Measurements from ENCODE around the gene RXFP2.

DNA sequence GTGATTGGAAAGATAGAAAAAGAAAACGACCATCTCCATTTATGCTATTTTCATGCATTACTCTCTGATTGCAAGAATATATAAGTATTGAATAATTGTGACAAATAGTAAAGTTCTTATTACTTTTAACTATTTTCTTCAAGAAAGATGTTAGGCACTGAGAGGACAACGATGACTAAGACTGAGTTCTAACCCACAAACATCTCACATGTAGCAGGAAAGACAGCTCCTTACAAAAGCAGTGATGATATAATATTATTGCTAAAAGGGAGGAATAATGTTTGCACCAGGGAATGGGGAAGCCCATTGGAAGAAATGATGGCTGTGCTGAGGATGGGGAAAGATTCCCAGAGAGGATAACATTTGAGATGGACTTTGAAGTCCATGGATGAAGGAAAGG is 22.6 kb downstream of the RXFP2 start:
- TF ChIP-seq ZNF70 (CRISPR knock-in tag; IDR thresholded peaks at IDR 0.05) = no peak
- TF ChIP-seq, protein P1, sequence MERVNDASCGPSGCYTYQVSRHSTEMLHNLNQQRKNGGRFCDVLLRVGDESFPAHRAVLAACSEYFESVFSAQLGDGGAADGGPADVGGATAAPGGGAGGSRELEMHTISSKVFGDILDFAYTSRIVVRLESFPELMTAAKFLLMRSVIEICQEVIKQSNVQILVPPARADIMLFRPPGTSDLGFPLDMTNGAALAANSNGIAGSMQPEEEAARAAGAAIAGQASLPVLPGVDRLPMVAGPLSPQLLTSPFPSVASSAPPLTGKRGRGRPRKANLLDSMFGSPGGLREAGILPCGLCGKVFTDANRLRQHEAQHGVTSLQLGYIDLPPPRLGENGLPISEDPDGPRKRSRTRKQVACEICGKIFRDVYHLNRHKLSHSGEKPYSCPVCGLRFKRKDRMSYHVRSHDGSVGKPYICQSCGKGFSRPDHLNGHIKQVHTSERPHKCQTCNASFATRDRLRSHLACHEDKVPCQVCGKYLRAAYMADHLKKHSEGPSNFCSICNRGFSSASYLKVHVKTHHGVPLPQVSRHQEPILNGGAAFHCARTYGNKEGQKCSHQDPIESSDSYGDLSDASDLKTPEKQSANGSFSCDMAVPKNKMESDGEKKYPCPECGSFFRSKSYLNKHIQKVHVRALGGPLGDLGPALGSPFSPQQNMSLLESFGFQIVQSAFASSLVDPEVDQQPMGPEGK (CRISPR knock-in tag; IDR thresholded peaks at IDR 0.05; ENCODE audit: borderline replicate concordance) = no peak
- no peak for TF ChIP-seq CSDC2 (CRISPR knock-in tag; IDR thresholded peaks at IDR 0.05)
- TF ChIP-seq RARB (CRISPR knock-in tag; IDR thresholded peaks at IDR 0.05) = no peak
- TF ChIP-seq TOX (CRISPR knock-in tag; IDR thresholded peaks at IDR 0.05; ENCODE audit: borderline replicate concordance) = no peak
- TF ChIP-seq ARNTL (CRISPR knock-in tag; IDR thresholded peaks at IDR 0.05; ENCODE audit: borderline replicate concordance, low read depth) = no peak
- TF ChIP-seq TCF4 (CRISPR knock-in tag; IDR thresholded peaks at IDR 0.05; ENCODE audit: borderline replicate concordance) = no peak
- no peak for TF ChIP-seq BACH2 (CRISPR knock-in tag; IDR thresholded peaks at IDR 0.05; ENCODE audit: borderline replicate concordance)
- no peak for TF ChIP-seq ZNF565 (CRISPR knock-in tag; conservative IDR thresholded peaks at IDR 0.05; ENCODE audit: low read depth)
- no peak for TF ChIP-seq CSRNP3 (CRISPR knock-in tag; IDR thresholded peaks at IDR 0.05)
- TF ChIP-seq ZC3H10 (CRISPR knock-in tag; IDR thresholded peaks at IDR 0.05) = no peak
- TF ChIP-seq, protein P2, sequence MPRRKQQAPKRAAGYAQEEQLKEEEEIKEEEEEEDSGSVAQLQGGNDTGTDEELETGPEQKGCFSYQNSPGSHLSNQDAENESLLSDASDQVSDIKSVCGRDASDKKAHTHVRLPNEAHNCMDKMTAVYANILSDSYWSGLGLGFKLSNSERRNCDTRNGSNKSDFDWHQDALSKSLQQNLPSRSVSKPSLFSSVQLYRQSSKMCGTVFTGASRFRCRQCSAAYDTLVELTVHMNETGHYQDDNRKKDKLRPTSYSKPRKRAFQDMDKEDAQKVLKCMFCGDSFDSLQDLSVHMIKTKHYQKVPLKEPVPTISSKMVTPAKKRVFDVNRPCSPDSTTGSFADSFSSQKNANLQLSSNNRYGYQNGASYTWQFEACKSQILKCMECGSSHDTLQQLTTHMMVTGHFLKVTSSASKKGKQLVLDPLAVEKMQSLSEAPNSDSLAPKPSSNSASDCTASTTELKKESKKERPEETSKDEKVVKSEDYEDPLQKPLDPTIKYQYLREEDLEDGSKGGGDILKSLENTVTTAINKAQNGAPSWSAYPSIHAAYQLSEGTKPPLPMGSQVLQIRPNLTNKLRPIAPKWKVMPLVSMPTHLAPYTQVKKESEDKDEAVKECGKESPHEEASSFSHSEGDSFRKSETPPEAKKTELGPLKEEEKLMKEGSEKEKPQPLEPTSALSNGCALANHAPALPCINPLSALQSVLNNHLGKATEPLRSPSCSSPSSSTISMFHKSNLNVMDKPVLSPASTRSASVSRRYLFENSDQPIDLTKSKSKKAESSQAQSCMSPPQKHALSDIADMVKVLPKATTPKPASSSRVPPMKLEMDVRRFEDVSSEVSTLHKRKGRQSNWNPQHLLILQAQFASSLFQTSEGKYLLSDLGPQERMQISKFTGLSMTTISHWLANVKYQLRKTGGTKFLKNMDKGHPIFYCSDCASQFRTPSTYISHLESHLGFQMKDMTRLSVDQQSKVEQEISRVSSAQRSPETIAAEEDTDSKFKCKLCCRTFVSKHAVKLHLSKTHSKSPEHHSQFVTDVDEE (CRISPR knock-in tag; IDR thresholded peaks at IDR 0.05) = no peak
- no peak for TF ChIP-seq GLIS3 (CRISPR knock-in tag; IDR thresholded peaks at IDR 0.05)
- TF ChIP-seq CREB5 (CRISPR knock-in tag; IDR thresholded peaks at IDR 0.05; ENCODE audit: low read depth) = no peak

Measured in SK-N-SH treated with all-trans-retinoic acid at 6 μM for 48 hours (cell line).